BLaER1 treated with 17β-estradiol and CSF1 and Interleukin-3, amounts not matched to agents 10 nM and 100 nM (cell line): Measurements from ENCODE around the gene NMS.

Source experiments
- H3K27ac ChIP-seq, 11 experiments: shearing (Covaris generic); formaldehyde crosslinking; 2 replicates each; pipeline ENCODE4 v1.8.1; 2022
- H3K27me3 ChIP-seq, 11 experiments: shearing (Covaris generic); formaldehyde crosslinking; 2 replicates each; pipeline ENCODE4 v1.8.1; 2022
- H3K36me3 ChIP-seq, 11 experiments: shearing (Covaris generic); formaldehyde crosslinking; 2 replicates each; pipeline ENCODE4 v1.8.1; 2022
- H3K4me1 ChIP-seq, 10 experiments: shearing (Covaris generic); formaldehyde crosslinking; 2 replicates each; pipeline ENCODE4 v1.8.1; 2022
- H3K4me2 ChIP-seq, 11 experiments: shearing (Covaris generic); formaldehyde crosslinking; 2 replicates each; pipeline ENCODE4 v1.8.1; 2022
- H3K4me3 ChIP-seq, 10 experiments: shearing (Covaris generic); formaldehyde crosslinking; 2 replicates each; pipeline ENCODE4 v1.8.1; 2022
- H3K9ac ChIP-seq, 11 experiments: shearing (Covaris generic); formaldehyde crosslinking; 2 replicates each; pipeline ENCODE4 v1.8.1; 2022
- H3K9me3 ChIP-seq, 11 experiments: shearing (Covaris generic); formaldehyde crosslinking; replicated peaks in 1 of 11; 2 replicates each; pipeline ENCODE4 v1.8.1; 2022
- H4K20me1 ChIP-seq, 11 experiments: shearing (Covaris generic); formaldehyde crosslinking; 2 replicates each; pipeline ENCODE4 v1.8.1; 2022
- Cebpa-rat ChIP-seq, 11 experiments: shearing (Covaris generic); IDR thresholded peaks; 2 replicates each; pipeline ENCODE4 v1.8.1; 2022

The NMS gene

DNA sequence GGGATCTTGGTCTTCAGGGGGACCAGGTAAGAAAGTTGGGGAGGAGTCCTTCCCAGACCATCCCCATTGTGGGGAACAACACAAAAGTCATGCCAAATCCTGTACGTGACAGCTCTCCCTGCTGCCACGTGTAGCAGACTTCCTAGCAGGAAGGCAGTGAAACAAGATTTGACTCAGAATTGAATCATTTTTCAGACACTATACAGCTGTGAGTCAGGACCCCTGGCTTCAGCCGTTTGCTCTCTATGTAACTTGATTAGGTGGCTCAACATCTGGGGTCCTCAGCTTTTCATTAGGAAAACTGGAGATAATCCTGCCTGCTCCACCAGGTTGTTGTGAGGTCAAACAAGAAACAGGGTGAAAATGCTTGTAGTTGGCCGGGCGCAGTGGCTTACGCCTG, 59.6 kb downstream of the NMS start:
- H3K27me3 ChIP-seq, result no peaks in the 10 kb centered on the region
- H3K27ac ChIP-seq, result no peak overlapping the region
- no peak for TF ChIP-seq Cebpa-rat (IDR thresholded peaks at IDR 0.05)
- H3K4me3 ChIP-seq, result no peak overlapping the region
- no peaks in the 10 kb centered on the region for H4K20me1 ChIP-seq
- H3K9ac ChIP-seq, result no peak overlapping the region
- no peak overlapping the region for H3K4me2 ChIP-seq
- 0 out of 20 replicates have a peak, but pooled peaks cover 0 to 5% (median 0%) of the 10 kb centered on the region in 10 experiments for H3K4me1 ChIP-seq
- H3K36me3 ChIP-seq, result no peaks in the 10 kb centered on the region
- H3K9me3 ChIP-seq, result peaks cover 0 to 8% (median 3%) of the 10 kb centered on the region in 11 experiments; a peak in 5 of 22 replicates
